Mammary epithelial cell (primary cell): Measurements from ENCODE around the gene NTSR2.

Source experiments
- CTCF ChIP-seq, 2 donors: IDR thresholded peaks in 1 of 2; conservative IDR thresholded peaks in 1 of 2; 2 replicates each; pipeline ENCODE4 v1.5.1; 2011 to 2012; ENCODE audit warnings: inconsistent platforms in 2 of 2, low read length in 2 of 2, mild to moderate bottlenecking in 2 of 2, control low read depth in 1 of 2, low read depth in 1 of 2; ENCODE audit not compliant: insufficient read depth in 1 of 2; ENCODE audit errors: extremely low read depth in 1 of 2
- EZH2 ChIP-seq: IDR thresholded peaks from 2 replicates; pipeline ENCODE4 v1.6.1; 2012; ENCODE audit warnings: low read length, inconsistent platforms, borderline replicate concordance

- no peak for TF ChIP-seq CTCF (conservative IDR thresholded peaks at IDR 0.05 in 1 of 2, IDR thresholded peaks at IDR 0.05 in 1 of 2; ENCODE audit: extremely low read depth in 1 of 2, insufficient read depth in 1 of 2, low read depth in 1 of 2, low read length in 2 of 2)
- no peak for TF ChIP-seq EZH2
Observed at GRCh38 chr2:11633923-11634478, 36.0 kb downstream of the NTSR2 start.
